ENCODE results near the gene COA1. TPM values are rescaled to one million over a fixed set of nuclear protein-coding genes. Genes with fewer than 3 reads are reported as not detected.

Gene COA1
- total and polyA plus RNA-seq, 2 donors (not counting 1 experiment from before 2014, with no cell fraction given): 28.7 to 72.7 TPM

DNA sequence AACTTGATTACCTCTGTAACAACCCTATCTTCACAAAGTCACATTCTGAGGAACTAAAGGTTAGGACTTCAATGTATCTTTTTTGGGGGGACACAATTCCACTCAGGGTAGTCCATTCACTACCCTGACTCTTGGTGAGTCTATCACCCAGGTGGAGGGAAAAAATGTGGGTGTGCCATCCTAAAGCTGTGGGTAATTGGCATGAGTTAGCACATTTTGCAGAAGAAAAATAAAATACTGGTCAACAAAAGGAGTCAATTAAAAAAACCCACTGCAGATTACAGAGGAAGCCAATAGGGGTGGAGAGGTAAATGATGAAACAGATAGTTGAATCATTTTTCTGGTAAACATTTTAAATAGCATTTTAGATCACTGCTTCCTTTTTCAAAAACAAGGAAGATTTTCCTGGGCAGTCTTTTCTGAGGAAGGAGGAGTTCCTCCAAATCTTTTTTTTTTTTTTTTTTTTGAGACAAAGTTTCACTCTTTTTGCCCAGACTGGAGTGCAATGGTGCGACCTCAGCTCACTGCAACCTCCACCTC, 24.0 kb upstream of the COA1 start:
- Mint-ChIP-seq H3K27ac (no peak overlapping the region), H3K27me3 (peaks cover 11% of the 10 kb centered on the region), H3K4me3 (no peak overlapping the region), H3K4me1 (peaks cover 10% of the 10 kb centered on the region), H3K9me3 (ENCODE audit: insufficient read depth) (no peaks in the 10 kb centered on the region)
- 100% methylated on average over 1 of the region's 1 CpG for WGBS (ENCODE audit: insufficient coverage)
- ChIA-PET POLR2A (interaction anchor here (0.6 kb wide), 1 partner anchor 37 kb away, joined by 5 read pairs; no protein-coding TSS in a partner anchor), CTCF (no interaction called here)
- H3K4me2 ChIP-seq (replicated peaks; ENCODE audit: low read depth, low read length, poor library complexity, severe bottlenecking): no peak overlapping the region
- H3K27ac ChIP-seq (ENCODE audit: low read length in 2 of 2): no peak overlapping the region
- H2AFZ ChIP-seq (ENCODE audit: insufficient read depth, low read depth, low read length, poor library complexity, severe bottlenecking): no peak overlapping the region
- no peak overlapping the region for H3K9ac ChIP-seq (ENCODE audit: low read length)
- no peak overlapping the region for H3K4me3 ChIP-seq (ENCODE audit: control extremely low read depth in 1 of 5, extremely low read depth in 1 of 5, insufficient read depth in 1 of 5, low read depth in 2 of 5, low read length in 4 of 5)
- no peaks in the 10 kb centered on the region for H3K79me2 ChIP-seq (ENCODE audit: control insufficient read depth, insufficient read depth, low read length)
- H3K4me1 ChIP-seq (ENCODE audit: control insufficient read depth in 2 of 2, insufficient read depth in 2 of 2, low read length in 2 of 2): peaks cover 6% of the 10 kb centered on the region in 2 donors
- intact Hi-C loops (cut with micrococcal nuclease): no loop called here
- no peaks in the 10 kb centered on the region for H4K20me1 ChIP-seq (ENCODE audit: control insufficient read depth, insufficient read depth, low read length, poor library complexity, severe bottlenecking)
- ATAC-seq (ENCODE audit: low read depth) (no peak), DNase-seq (no peak)
- peaks cover 0 to 2% (median 0%) of the 10 kb centered on the region in 3 donors for H3K9me3 ChIP-seq (ENCODE audit: control extremely low read depth in 1 of 3, control insufficient read depth in 2 of 3, insufficient read depth in 1 of 3, low read length in 2 of 3)
- H3K27me3 ChIP-seq (replicated peaks in 1 of 4; ENCODE audit: control extremely low read depth in 1 of 4, control insufficient read depth in 3 of 4, insufficient read depth in 4 of 4, low read length in 3 of 4): peaks cover 0 to 9% (median 3%) of the 10 kb centered on the region in 4 experiments
- no peaks in the 10 kb centered on the region for H3K36me3 ChIP-seq (replicated peaks in 1 of 2; ENCODE audit: control extremely low read depth in 1 of 2, control insufficient read depth in 1 of 2, extremely low read depth in 1 of 2, insufficient read depth in 2 of 2, low read length in 1 of 2)
- TF ChIP-seq, protein P1, sequence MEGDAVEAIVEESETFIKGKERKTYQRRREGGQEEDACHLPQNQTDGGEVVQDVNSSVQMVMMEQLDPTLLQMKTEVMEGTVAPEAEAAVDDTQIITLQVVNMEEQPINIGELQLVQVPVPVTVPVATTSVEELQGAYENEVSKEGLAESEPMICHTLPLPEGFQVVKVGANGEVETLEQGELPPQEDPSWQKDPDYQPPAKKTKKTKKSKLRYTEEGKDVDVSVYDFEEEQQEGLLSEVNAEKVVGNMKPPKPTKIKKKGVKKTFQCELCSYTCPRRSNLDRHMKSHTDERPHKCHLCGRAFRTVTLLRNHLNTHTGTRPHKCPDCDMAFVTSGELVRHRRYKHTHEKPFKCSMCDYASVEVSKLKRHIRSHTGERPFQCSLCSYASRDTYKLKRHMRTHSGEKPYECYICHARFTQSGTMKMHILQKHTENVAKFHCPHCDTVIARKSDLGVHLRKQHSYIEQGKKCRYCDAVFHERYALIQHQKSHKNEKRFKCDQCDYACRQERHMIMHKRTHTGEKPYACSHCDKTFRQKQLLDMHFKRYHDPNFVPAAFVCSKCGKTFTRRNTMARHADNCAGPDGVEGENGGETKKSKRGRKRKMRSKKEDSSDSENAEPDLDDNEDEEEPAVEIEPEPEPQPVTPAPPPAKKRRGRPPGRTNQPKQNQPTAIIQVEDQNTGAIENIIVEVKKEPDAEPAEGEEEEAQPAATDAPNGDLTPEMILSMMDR (IDR thresholded peaks at IDR 0.05): no peak
- TF ChIP-seq EZH2 (IDR thresholded peaks at IDR 0.05; ENCODE audit: borderline replicate concordance, insufficient read depth, low read depth, low read length, poor library complexity, severe bottlenecking): no peak

DNA sequence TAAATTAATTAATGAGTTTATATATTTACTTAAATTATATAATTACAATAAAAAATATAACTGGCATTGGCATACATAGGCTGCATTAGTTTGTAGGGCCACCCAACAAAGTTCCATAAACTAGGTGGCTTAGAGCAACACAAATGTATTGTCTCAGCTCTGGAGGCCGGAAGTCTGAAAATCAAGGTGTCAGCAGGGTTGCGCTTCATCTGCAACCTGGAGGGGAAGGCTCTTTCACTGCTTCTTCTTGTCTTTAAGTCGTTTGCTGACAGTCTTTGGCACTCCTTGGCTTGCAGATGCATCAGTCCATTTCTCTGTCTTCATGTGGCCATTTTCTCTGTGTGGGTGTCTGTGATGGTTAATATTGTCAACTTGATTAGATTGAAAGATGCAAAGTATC, 23.1 kb upstream of the COA1 start:
- POLR2A ChIA-PET: no interaction called here

More for the DNA sequence above, 23.1 kb upstream of the COA1 start:
- Histone ChIP-seq H3K4me1 (ENCODE audit: control insufficient read depth in 2 of 2, insufficient read depth in 2 of 2, low read length in 2 of 2) (no peaks in the 10 kb centered on the region), H3K4me3 (ENCODE audit: control extremely low read depth in 1 of 5, extremely low read depth in 1 of 5, insufficient read depth in 1 of 5, low read depth in 2 of 5, low read length in 4 of 5) (no peak overlapping the region), H3K79me2 (ENCODE audit: control insufficient read depth, insufficient read depth, low read length) (no peaks in the 10 kb centered on the region), H3K27me3 (replicated peaks in 1 of 4; ENCODE audit: control extremely low read depth in 1 of 4, control insufficient read depth in 3 of 4, insufficient read depth in 4 of 4, low read length in 3 of 4) (peaks cover 0 to 3% (median 0%) of the 10 kb centered on the region in 4 experiments), H3K27ac (ENCODE audit: low read length in 2 of 2) (no peak overlapping the region), H4K20me1 (ENCODE audit: control insufficient read depth, insufficient read depth, low read length, poor library complexity, severe bottlenecking) (no peaks in the 10 kb centered on the region), H3K9me3 (ENCODE audit: control extremely low read depth in 1 of 3, control insufficient read depth in 2 of 3, insufficient read depth in 1 of 3, low read length in 2 of 3) (no peaks in the 10 kb centered on the region), H3K9ac (ENCODE audit: low read length) (no peak overlapping the region), H3K36me3 (replicated peaks in 1 of 2; ENCODE audit: control extremely low read depth in 1 of 2, control insufficient read depth in 1 of 2, extremely low read depth in 1 of 2, insufficient read depth in 2 of 2, low read length in 1 of 2) (no peaks in the 10 kb centered on the region), H2AFZ (ENCODE audit: insufficient read depth, low read depth, low read length, poor library complexity, severe bottlenecking) (no peak overlapping the region), H3K4me2 (replicated peaks; ENCODE audit: low read depth, low read length, poor library complexity, severe bottlenecking) (no peak overlapping the region)
- Mint-ChIP-seq H3K27ac (no peak overlapping the region), H3K4me3 (no peak overlapping the region), H3K27me3 (peaks cover 11% of the 10 kb centered on the region), H3K9me3 (ENCODE audit: insufficient read depth) (no peaks in the 10 kb centered on the region), H3K4me1 (peaks cover 4% of the 10 kb centered on the region)
- no peak for DNase-seq
- ATAC-seq (ENCODE audit: low read depth): no peak
- CTCF ChIA-PET: no interaction called here
- intact Hi-C loops (cut with micrococcal nuclease): no loop called here
- WGBS (ENCODE audit: insufficient coverage): 96% methylated on average over 3 of the region's 3 CpGs
- TF ChIP-seq, protein P1 (IDR thresholded peaks at IDR 0.05): no peak
- TF ChIP-seq EZH2 (IDR thresholded peaks at IDR 0.05; ENCODE audit: borderline replicate concordance, insufficient read depth, low read depth, low read length, poor library complexity, severe bottlenecking): no peak
